ENCODE data around the gene CASZ1. TPM values are rescaled to one million over a fixed set of nuclear protein-coding genes. Genes with fewer than 3 reads are reported as not detected.

Gene CASZ1
- polyA plus RNA-seq, 1 experiment = 0.06 TPM

- no peak for DNase-seq (ENCODE audit: low read depth, low spot score)
- Histone ChIP-seq H3K9me3 (ENCODE audit: control insufficient read depth, insufficient read depth, low read length) (no peaks in the 10 kb centered on the region), H3K4me3 (ENCODE audit: low read depth, low read length) (no peak overlapping the region), H3K27me3 (ENCODE audit: control insufficient read depth, insufficient read depth, low read length) (peaks cover 40% of the 10 kb centered on the region), H3K27ac (ENCODE audit: low read depth, low read length) (no peak overlapping the region)
- no peak for TF ChIP-seq CTCF (IDR thresholded peaks at IDR 0.05; ENCODE audit: low read depth, low read length)
- ChIA-PET POLR2A (no interaction called here), CTCF (no interaction called here)
Observed at GRCh38 chr1:10774615-10775310, 21.7 kb downstream of the CASZ1 start.

- H3K27me3 ChIP-seq (ENCODE audit: control insufficient read depth, insufficient read depth, low read length) = peaks cover 38% of the 10 kb centered on the region
- POLR2A ChIA-PET = no interaction called here
- no peak overlapping the region for H3K4me3 ChIP-seq (ENCODE audit: low read depth, low read length)
- DNase-seq (ENCODE audit: low read depth, low spot score) = no peak
- no peak overlapping the region for H3K27ac ChIP-seq (ENCODE audit: low read depth, low read length)
- TF ChIP-seq CTCF (IDR thresholded peaks at IDR 0.05; ENCODE audit: low read depth, low read length) = no peak
- no peaks in the 10 kb centered on the region for H3K9me3 ChIP-seq (ENCODE audit: control insufficient read depth, insufficient read depth, low read length)
- CTCF ChIA-PET = no interaction called here
Observed at GRCh38 chr1:10773851-10774614, 22.4 kb downstream of the CASZ1 start.

- ChIA-PET CTCF (no interaction called here), POLR2A (no interaction called here)
- TF ChIP-seq CTCF (IDR thresholded peaks at IDR 0.05; ENCODE audit: low read depth, low read length) = no peak
- Histone ChIP-seq H3K27ac (ENCODE audit: low read depth, low read length) (no peak overlapping the region), H3K27me3 (ENCODE audit: control insufficient read depth, insufficient read depth, low read length) (peaks cover 38% of the 10 kb centered on the region), H3K4me3 (ENCODE audit: low read depth, low read length) (no peak overlapping the region), H3K9me3 (ENCODE audit: control insufficient read depth, insufficient read depth, low read length) (no peaks in the 10 kb centered on the region)
- DNase-seq (ENCODE audit: low read depth, low spot score) = no peak
Observed at GRCh38 chr1:10773376-10773775, 23.1 kb downstream of the CASZ1 start.

- Histone ChIP-seq H3K27ac (ENCODE audit: low read depth, low read length) (no peak overlapping the region), H3K9me3 (ENCODE audit: control insufficient read depth, insufficient read depth, low read length) (no peaks in the 10 kb centered on the region), H3K27me3 (ENCODE audit: control insufficient read depth, insufficient read depth, low read length) (peaks cover 38% of the 10 kb centered on the region), H3K4me3 (ENCODE audit: low read depth, low read length) (no peak overlapping the region)
- TF ChIP-seq CTCF (IDR thresholded peaks at IDR 0.05; ENCODE audit: low read depth, low read length) = no peak
- POLR2A ChIA-PET = no interaction called here
- DNase-seq (ENCODE audit: low read depth, low spot score) = no peak
- CTCF ChIA-PET = interaction anchor here (0.8 kb wide), 1 partner anchor 10 kb away, joined by 3 read pairs; no protein-coding TSS in a partner anchor
Observed at GRCh38 chr1:10772711-10773110, 23.7 kb downstream of the CASZ1 start.

GRCh38 chr1:10771789-10772188 is 24.7 kb downstream of the CASZ1 start:
- no peak overlapping the region for H3K27ac ChIP-seq (ENCODE audit: low read depth, low read length)
- TF ChIP-seq CTCF (IDR thresholded peaks at IDR 0.05; ENCODE audit: low read depth, low read length) = no peak
- ChIA-PET POLR2A (no interaction called here), CTCF (interaction anchor here (0.8 kb wide), 1 partner anchor 9 kb away, joined by 3 read pairs; no protein-coding TSS in a partner anchor)
- H3K27me3 ChIP-seq (ENCODE audit: control insufficient read depth, insufficient read depth, low read length) = peaks cover 38% of the 10 kb centered on the region
- no peaks in the 10 kb centered on the region for H3K9me3 ChIP-seq (ENCODE audit: control insufficient read depth, insufficient read depth, low read length)
- no peak overlapping the region for H3K4me3 ChIP-seq (ENCODE audit: low read depth, low read length)
- no peak for DNase-seq (ENCODE audit: low read depth, low spot score)
